ENCODE data around the gene CNTN1. TPM values are rescaled to one million over a fixed set of nuclear protein-coding genes. Genes with fewer than 3 reads are reported as not detected.

The CNTN1 gene
- total RNA-seq, 1 experiment from 2014 or later, result 3.0 TPM

GRCh38 chr12:40853221-40853620 lies 161.0 kb downstream of the CNTN1 start:
- no peaks in the 10 kb centered on the region for H3K9me3 ChIP-seq (ENCODE audit: control insufficient read depth in 1 of 2, insufficient read depth in 1 of 2, low read depth in 1 of 2, low read length in 2 of 2)
- H3K27ac ChIP-seq (ENCODE audit: low read depth, low read length), result no peak overlapping the region
- H3K4me1 ChIP-seq (ENCODE audit: control insufficient read depth in 1 of 2, insufficient read depth in 2 of 2, low read length in 2 of 2), result no peaks in the 10 kb centered on the region
- no peak overlapping the region for H3K4me3 ChIP-seq (replicated peaks in 1 of 2; ENCODE audit: low read depth in 1 of 2, low read length in 2 of 2)
- H4K20me1 ChIP-seq (ENCODE audit: insufficient read depth), result no peaks in the 10 kb centered on the region
- no peaks in the 10 kb centered on the region for H3K9me2 ChIP-seq (ENCODE audit: insufficient read depth)
- ChIA-PET POLR2A (no interaction called here), CTCF (no interaction called here), RAD21 (ENCODE audit: low non-redundant PET in 1 of 2, low total read pairs in 2 of 2, uncharacterized antibody in 2 of 2, unreplicated experiment in 2 of 2) (no interaction called here)
- H3K27me3 ChIP-seq (ENCODE audit: insufficient read depth, low read length), result no peaks in the 10 kb centered on the region
- H3K79me2 ChIP-seq (ENCODE audit: insufficient read depth, low read length), result no peaks in the 10 kb centered on the region
- DNase-seq (ENCODE audit: low read depth, low spot score) (no peak), ATAC-seq (no peak)
- no TSS peak for BruUV-seq (replicated peaks)
- no peak overlapping the region for H3K9ac ChIP-seq (ENCODE audit: low read length)
- no peak overlapping the region for H2AFZ ChIP-seq (ENCODE audit: low read depth, low read length, poor library complexity, severe bottlenecking)
- H3K36me3 ChIP-seq (ENCODE audit: control insufficient read depth in 1 of 2, insufficient read depth in 2 of 2, low read length in 2 of 2), result no peaks in the 10 kb centered on the region
- intact Hi-C loops (cut with micrococcal nuclease), result no loop called here
- H3K4me2 ChIP-seq (ENCODE audit: low read length), result no peak overlapping the region
- TF ChIP-seq SIN3A (IDR thresholded peaks at IDR 0.05; ENCODE audit: low read depth) (no peak), REST (IDR thresholded peaks at IDR 0.05; ENCODE audit: low read depth) (no peak), CTCF (IDR thresholded peaks at IDR 0.05 in 2 of 3, conservative IDR thresholded peaks at IDR 0.05 in 1 of 3; ENCODE audit: borderline replicate concordance in 1 of 3, insufficient read depth in 1 of 3, low read depth in 2 of 3, low read length in 2 of 3) (no peak), ELF1 (IDR thresholded peaks at IDR 0.05; ENCODE audit: borderline replicate concordance, low read depth) (no peak)

All from HCT116 (cell line).